Measurements from ENCODE around the gene ASTN1. TPM values are rescaled to one million over a fixed set of nuclear protein-coding genes. Genes with fewer than 3 reads are reported as not detected.

ASTN1 gene
- total RNA-seq, 1 experiment from 2014 or later, result 0.42 TPM

- TF ChIP-seq CEBPB (IDR thresholded peaks at IDR 0.05; ENCODE audit: low read depth) (no peak), SRF (IDR thresholded peaks at IDR 0.05; ENCODE audit: low read depth) (no peak), EGR1 (IDR thresholded peaks at IDR 0.05; ENCODE audit: low read depth) (no peak), CBX3 (IDR thresholded peaks at IDR 0.05; ENCODE audit: low read depth) (no peak)
Observed at GRCh38 chr1:177023726-177024125, 140.8 kb downstream of the ASTN1 start (continued).

- no peaks in the 10 kb centered on the region for H3K9me2 ChIP-seq (ENCODE audit: insufficient read depth)
- ChIA-PET CTCF (no interaction called here), RAD21 (ENCODE audit: low non-redundant PET in 1 of 2, low total read pairs in 2 of 2, uncharacterized antibody in 2 of 2, unreplicated experiment in 2 of 2) (no interaction called here), POLR2A (no interaction called here)
- H3K27ac ChIP-seq (ENCODE audit: low read depth, low read length), result no peak overlapping the region
- no peaks in the 10 kb centered on the region for H3K36me3 ChIP-seq (ENCODE audit: control insufficient read depth in 1 of 2, insufficient read depth in 2 of 2, low read length in 2 of 2)
- peaks cover 3% of the 10 kb centered on the region; the same call in 1 of the 2 replicates for H3K27me3 ChIP-seq (ENCODE audit: insufficient read depth, low read length)
- no TSS peak for BruUV-seq (replicated peaks)
- H3K9me3 ChIP-seq (ENCODE audit: control insufficient read depth in 1 of 2, insufficient read depth in 1 of 2, low read depth in 1 of 2, low read length in 2 of 2), result no peaks in the 10 kb centered on the region
- no peak overlapping the region for H3K4me3 ChIP-seq (replicated peaks in 1 of 2; ENCODE audit: low read depth in 1 of 2, low read length in 2 of 2)
- ATAC-seq (no peak), DNase-seq (ENCODE audit: low read depth, low spot score) (no peak)
- no peaks in the 10 kb centered on the region for H4K20me1 ChIP-seq (ENCODE audit: insufficient read depth)
- H3K79me2 ChIP-seq (ENCODE audit: insufficient read depth, low read length), result no peaks in the 10 kb centered on the region
- no peak overlapping the region for H3K4me2 ChIP-seq (ENCODE audit: low read length)
- intact Hi-C loops (cut with micrococcal nuclease), result no loop called here
- no peak overlapping the region for H3K9ac ChIP-seq (ENCODE audit: low read length)
- no peak overlapping the region for H2AFZ ChIP-seq (ENCODE audit: low read depth, low read length, poor library complexity, severe bottlenecking)
- H3K4me1 ChIP-seq (ENCODE audit: control insufficient read depth in 1 of 2, insufficient read depth in 2 of 2, low read length in 2 of 2), result no peaks in the 10 kb centered on the region
- TF ChIP-seq CTCF (IDR thresholded peaks at IDR 0.05 in 2 of 3, conservative IDR thresholded peaks at IDR 0.05 in 1 of 3; ENCODE audit: borderline replicate concordance in 1 of 3, insufficient read depth in 1 of 3, low read depth in 2 of 3, low read length in 2 of 3) (no peak), EGR1 (IDR thresholded peaks at IDR 0.05; ENCODE audit: low read depth) (no peak), REST (IDR thresholded peaks at IDR 0.05; ENCODE audit: low read depth) (no peak), CBX3 (IDR thresholded peaks at IDR 0.05; ENCODE audit: low read depth) (no peak), ZNF274 (IDR thresholded peaks at IDR 0.05; ENCODE audit: low read depth, low read length) (no peak), SRF (IDR thresholded peaks at IDR 0.05; ENCODE audit: low read depth) (no peak), TCF7L2 (IDR thresholded peaks at IDR 0.05; ENCODE audit: borderline replicate concordance, extremely low read depth, insufficient read depth, insufficient read length) (no peak), RAD21 (IDR thresholded peaks at IDR 0.05; ENCODE audit: low read depth) (no peak), POLR2A (IDR thresholded peaks at IDR 0.05; ENCODE audit: borderline replicate concordance, extremely low read depth, insufficient read depth, insufficient read length) (no peak), FOSL1 (IDR thresholded peaks at IDR 0.05; ENCODE audit: low read depth) (no peak), POLR2AphosphoS5 (IDR thresholded peaks at IDR 0.05; ENCODE audit: low read depth, low read length) (no peak)
Observed at GRCh38 chr1:177023249-177023648, 141.3 kb downstream of the ASTN1 start.

Data from HCT116 (cell line).